Naive thymus-derived CD4-positive, alpha-beta T cell (primary cell): ENCODE measurements around the gene TMEM63B. TPM values are rescaled to one million over a fixed set of nuclear protein-coding genes. Genes with fewer than 3 reads are reported as not detected.
"Not testable (repeated sequence)": the region's sequence is repeated elsewhere in the genome, so short reads cannot be mapped to it uniquely, and the experiment has no call there.

Experiments
- ATAC-seq: fragments of 150-1000 bp; cut with Tn5 transposase; 2 replicates; pipeline ENCODE4 v1.10.0; 2021; ENCODE audit warnings: mild to moderate bottlenecking, moderate library complexity
- CTCF ChIA-PET: fragments of 350-600 bp; sonication (Branson Sonifier 250); formaldehyde crosslinking; loops from one replicate; lab custom pipeline; 2021; ENCODE audit warnings: antibody characterized with exemption; lab: Charles Lee
- POLR2A ChIA-PET: fragments of 350-600 bp; sonication (Branson Sonifier 250); formaldehyde crosslinking; loops from one replicate; lab custom pipeline; 2021; ENCODE audit warnings: antibody characterized with exemption, inconsistent platforms; lab: Charles Lee
- DNase-seq, 9 donors: peaks; one replicate each; pipeline versions ENCODE4 v3.0.0 to v3.0.0-alpha.2; 2020 to 2022; ENCODE audit warnings: mixed read lengths in 1 of 9
- H3K27ac ChIP-seq: one replicate; pipeline ENCODE4 v1.7.0; 2013; ENCODE audit warnings: mild to moderate bottlenecking, low read depth, low read length, moderate library complexity
- H3K27me3 ChIP-seq, 2 donors: one replicate each; pipeline ENCODE4 v1.7.0; 2013; ENCODE audit warnings: low read length in 2 of 2, mild to moderate bottlenecking in 2 of 2, moderate library complexity in 2 of 2; ENCODE audit not compliant: control insufficient read depth in 2 of 2, insufficient read depth in 2 of 2
- H3K36me3 ChIP-seq, 3 experiments: 1 replicate in 2 of 3; 2 replicates in 1 of 3; pipeline ENCODE4 v1.7.0; 2013; ENCODE audit warnings: low read length in 3 of 3, mild to moderate bottlenecking in 3 of 3, moderate library complexity in 1 of 3; ENCODE audit not compliant: insufficient read depth in 3 of 3, control insufficient read depth in 2 of 3
- H3K4me1 ChIP-seq, 2 donors: one replicate each; pipeline ENCODE4 v1.7.0; 2013; ENCODE audit warnings: low read length in 2 of 2, mild to moderate bottlenecking in 2 of 2, moderate library complexity in 1 of 2; ENCODE audit not compliant: control insufficient read depth in 2 of 2, insufficient read depth in 2 of 2
- H3K4me3 ChIP-seq: 2 replicates; pipeline ENCODE4 v1.7.0; 2013; ENCODE audit warnings: mild to moderate bottlenecking, low read length
- H3K9me3 ChIP-seq, 3 experiments: 1 replicate in 2 of 3; 2 replicates in 1 of 3; pipeline ENCODE4 v1.7.0; 2013; ENCODE audit warnings: low read length in 3 of 3; ENCODE audit not compliant: control insufficient read depth in 2 of 3
- H3K27ac Mint-ChIP-seq, 9 donors: one replicate each; pipeline ENCODE4 v1.8.0; 2020 to 2022; ENCODE audit warnings: mixed read lengths in 9 of 9, mild to moderate bottlenecking in 8 of 9, moderate library complexity in 5 of 9, inconsistent platforms in 2 of 9
- H3K27me3 Mint-ChIP-seq, 5 donors: one replicate each; pipeline ENCODE4 v1.8.0; 2021 to 2022; ENCODE audit warnings: mixed read lengths in 5 of 5, mild to moderate bottlenecking in 1 of 5
- H3K36me3 Mint-ChIP-seq, 5 donors: one replicate each; pipeline ENCODE4 v1.8.0; 2020 to 2022; ENCODE audit warnings: mixed read lengths in 5 of 5, mild to moderate bottlenecking in 3 of 5, inconsistent platforms in 1 of 5
- H3K4me1 Mint-ChIP-seq, 7 donors: one replicate each; pipeline ENCODE4 v1.8.0; 2020 to 2022; ENCODE audit warnings: mixed read lengths in 7 of 7, mild to moderate bottlenecking in 3 of 7, inconsistent platforms in 1 of 7
- H3K4me3 Mint-ChIP-seq, 10 donors: one replicate each; pipeline ENCODE4 v1.8.0; 2020 to 2022; ENCODE audit warnings: mild to moderate bottlenecking in 10 of 10, mixed read lengths in 10 of 10, moderate library complexity in 6 of 10, inconsistent platforms in 2 of 10
- H3K9me3 Mint-ChIP-seq, 11 donors: one replicate each; pipeline ENCODE4 v1.8.0; 2020 to 2022; ENCODE audit warnings: mixed read lengths in 11 of 11, mild to moderate bottlenecking in 4 of 11, inconsistent platforms in 1 of 11, moderate library complexity in 1 of 11
- intact Hi-C, 2 donors: fragments of 100-400 bp; cut with micrococcal nuclease; formaldehyde crosslinking; loops; one replicate each; pipeline ENCODE4 v1.15.1; 2023
- polyA plus RNA-seq, 2 donors: library from polyadenylated mRNA; unstranded; fragments of 300-500 nt; fragmentation: Illumina TruSeq; gene quantifications; one replicate each; pipeline ENCODE4 v1.2.3, GENCODE V29; 2021
- total RNA-seq, 6 experiments: library from RNA in 5 of 6; stranded (reverse) in 5 of 6; gene quantifications; 1 replicate in 5 of 6; 2 replicates in 1 of 6; pipeline ENCODE4 v1.2.3 and lab custom pipeline; 2021 to 2026

TMEM63B gene
- total and polyA plus RNA-seq, 7 experiments from 2014 or later = 0.18 to 21.4 (median 16.2) TPM

DNA sequence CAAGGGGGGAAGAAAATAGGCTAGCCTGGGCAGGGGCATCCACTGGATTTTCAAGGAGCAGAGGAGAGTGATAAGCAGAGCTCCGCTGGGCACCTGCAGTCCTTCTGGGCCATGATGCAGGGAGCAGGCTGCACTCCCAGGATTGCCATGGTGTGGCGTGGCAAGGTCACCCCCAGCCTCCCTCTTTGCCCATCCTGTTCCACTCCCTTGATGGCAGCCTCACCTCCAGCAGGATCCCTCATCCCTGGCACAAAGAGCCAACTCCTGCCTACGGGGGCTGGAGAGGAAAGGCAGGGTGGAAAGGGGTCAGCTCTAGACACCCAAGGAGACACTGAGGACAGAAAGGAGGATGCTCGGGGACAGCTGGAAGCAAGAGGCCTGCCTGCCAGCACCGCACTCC is 67.0 kb downstream of the TMEM63B start:
- no peaks in the 10 kb centered on the region for H3K9me3 ChIP-seq
- Mint-ChIP-seq H3K9me3 (no peaks in the 10 kb centered on the region), H3K27ac (no peak overlapping the region), H3K4me3 (no peak overlapping the region), H3K36me3 (no peaks in the 10 kb centered on the region), H3K4me1 (peaks cover 0 to 10% (median 0%) of the 10 kb centered on the region in 7 donors), H3K27me3 (peaks cover 0 to 16% (median 9%) of the 10 kb centered on the region in 5 donors)
- intact Hi-C loops = no loop called here
- no peak for ATAC-seq
- H3K4me3 ChIP-seq = no peak overlapping the region
- H3K4me1 ChIP-seq = no peaks in the 10 kb centered on the region
- ChIA-PET CTCF (no interaction called here), POLR2A (no interaction called here)
- no peaks in the 10 kb centered on the region for H3K27me3 ChIP-seq
- H3K27ac ChIP-seq = no peak overlapping the region
- DNase-seq = no peak
- H3K36me3 ChIP-seq = no peaks in the 10 kb centered on the region

DNA sequence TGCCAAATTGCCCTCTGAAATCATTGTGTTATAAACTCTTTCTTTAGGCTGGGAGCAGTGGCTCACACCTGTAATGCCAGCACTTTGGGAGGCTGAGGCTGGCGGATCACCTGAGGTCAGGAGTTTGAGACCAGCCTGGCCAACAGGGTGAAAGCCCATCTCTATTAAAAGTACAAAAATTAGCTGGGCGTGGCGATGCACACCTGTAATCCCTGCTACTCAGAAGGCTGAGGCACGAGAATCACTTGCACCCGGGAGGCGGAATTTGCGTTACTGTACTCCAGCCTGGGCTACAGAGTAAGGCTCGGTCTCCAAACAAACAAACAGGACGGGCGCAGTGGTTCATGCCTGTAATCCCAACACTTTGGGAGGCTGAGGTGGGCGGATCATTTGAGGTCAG is 69.0 kb downstream of the TMEM63B start:
- H3K36me3 ChIP-seq, H3K4me3 ChIP-seq, H3K4me1 ChIP-seq, H3K9me3 Mint-ChIP-seq, H3K27me3 ChIP-seq, intact Hi-C loops, ATAC-seq, H3K27ac Mint-ChIP-seq, POLR2A ChIA-PET, H3K27ac ChIP-seq, DNase-seq, H3K9me3 ChIP-seq, CTCF ChIA-PET, H3K36me3 Mint-ChIP-seq, H3K4me3 Mint-ChIP-seq: not testable (repeated sequence)
- H3K27me3 Mint-ChIP-seq = peaks cover 0 to 20% (median 9%) of the 10 kb centered on the region in 5 donors
- H3K4me1 Mint-ChIP-seq = peaks cover 0 to 10% (median 0%) of the 10 kb centered on the region in 7 donors

DNA sequence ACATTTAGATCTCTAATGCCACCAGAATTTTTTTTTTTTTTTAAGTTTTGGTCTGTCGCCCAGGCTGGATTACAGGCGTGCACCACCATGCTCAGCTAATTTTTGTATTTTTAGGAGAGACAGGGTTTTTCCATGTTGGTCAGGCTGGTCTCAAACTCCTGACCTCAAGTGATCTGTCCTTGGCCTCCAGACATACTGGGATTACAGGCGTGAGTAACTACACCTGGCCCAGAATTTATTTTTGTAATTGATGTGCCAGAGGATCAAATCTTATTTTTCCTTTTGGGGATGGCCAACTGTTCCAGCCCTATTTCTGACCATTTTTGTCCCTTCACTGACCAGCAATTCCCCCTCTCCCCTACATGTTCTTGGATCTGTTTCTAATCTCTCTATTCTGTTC is 71.3 kb downstream of the TMEM63B start:
- no peaks in the 10 kb centered on the region for H3K4me1 ChIP-seq
- no peaks in the 10 kb centered on the region for H3K27me3 ChIP-seq
- Mint-ChIP-seq H3K27me3 (peaks cover 0 to 16% (median 4%) of the 10 kb centered on the region in 5 donors), H3K9me3 (no peaks in the 10 kb centered on the region), H3K27ac (no peak overlapping the region), H3K4me3 (no peak overlapping the region), H3K36me3 (no peaks in the 10 kb centered on the region), H3K4me1 (no peaks in the 10 kb centered on the region)
- no peak for ATAC-seq
- intact Hi-C loops = no loop called here
- ChIA-PET POLR2A (no interaction called here), CTCF (no interaction called here)
- H3K4me3 ChIP-seq = no peak overlapping the region
- no peak overlapping the region for H3K27ac ChIP-seq
- H3K36me3 ChIP-seq = no peaks in the 10 kb centered on the region
- no peaks in the 10 kb centered on the region for H3K9me3 ChIP-seq
- DNase-seq = no peak

DNA sequence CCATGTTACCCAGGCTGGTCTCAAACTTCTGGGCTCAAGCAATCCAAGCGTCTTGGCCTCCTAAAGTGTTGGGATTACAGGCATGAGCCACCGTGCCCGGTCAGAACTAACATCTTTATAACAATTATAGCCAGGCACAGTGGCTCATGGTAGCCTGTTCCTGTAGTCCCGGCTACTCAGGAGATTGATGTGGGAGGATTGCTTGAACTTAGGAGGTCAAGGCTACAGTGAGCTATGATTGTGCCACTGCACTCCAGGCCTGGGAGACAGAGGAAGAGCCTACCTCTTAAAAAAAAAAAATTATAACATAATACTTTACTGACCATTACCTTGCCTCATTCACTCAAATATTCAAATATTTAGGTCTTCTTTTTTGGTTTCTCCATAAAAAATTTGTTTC is 72.5 kb downstream of the TMEM63B start:
- DNase-seq = no peak
- ChIA-PET CTCF (no interaction called here), POLR2A (no interaction called here)
- no peaks in the 10 kb centered on the region for H3K4me1 ChIP-seq
- Mint-ChIP-seq H3K27ac (no peak overlapping the region), H3K36me3 (no peaks in the 10 kb centered on the region), H3K9me3 (no peaks in the 10 kb centered on the region), H3K4me1 (no peaks in the 10 kb centered on the region), H3K4me3 (no peak overlapping the region), H3K27me3 (peaks cover 0 to 15% (median 4%) of the 10 kb centered on the region in 5 donors)
- no peaks in the 10 kb centered on the region for H3K9me3 ChIP-seq
- ATAC-seq = no peak
- no peaks in the 10 kb centered on the region for H3K36me3 ChIP-seq
- no peaks in the 10 kb centered on the region for H3K27me3 ChIP-seq
- no peak overlapping the region for H3K27ac ChIP-seq
- H3K4me3 ChIP-seq = no peak overlapping the region
- intact Hi-C loops = no loop called here

DNA sequence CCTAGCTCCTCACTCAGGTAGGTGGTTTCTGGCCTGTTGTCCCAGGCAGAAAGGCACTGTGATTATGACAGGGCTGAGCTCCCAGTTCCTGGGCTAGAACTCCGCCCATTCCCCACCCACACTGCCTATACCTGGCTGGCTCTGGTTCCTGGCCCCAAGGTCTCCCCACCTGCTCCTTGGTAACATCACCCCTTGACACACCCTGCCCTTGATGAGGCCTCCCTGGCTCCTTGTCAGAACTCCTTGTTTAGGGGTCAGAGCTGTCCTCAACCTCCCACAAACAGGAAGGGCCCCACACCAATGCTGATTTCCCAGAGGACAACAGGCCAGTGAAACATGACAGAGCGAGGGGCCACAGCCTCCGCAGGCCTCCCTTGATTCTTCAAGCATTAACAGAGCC is 73.8 kb downstream of the TMEM63B start:
- Mint-ChIP-seq H3K4me3 (no peak overlapping the region), H3K4me1 (no peaks in the 10 kb centered on the region), H3K9me3 (no peaks in the 10 kb centered on the region), H3K27ac (no peak overlapping the region), H3K36me3 (no peaks in the 10 kb centered on the region), H3K27me3 (peaks cover 0 to 13% (median 4%) of the 10 kb centered on the region in 5 donors)
- intact Hi-C loops = no loop called here
- no peaks in the 10 kb centered on the region for H3K36me3 ChIP-seq
- no peak overlapping the region for H3K27ac ChIP-seq
- no peaks in the 10 kb centered on the region for H3K4me1 ChIP-seq
- H3K4me3 ChIP-seq = no peak overlapping the region
- H3K9me3 ChIP-seq = no peaks in the 10 kb centered on the region
- H3K27me3 ChIP-seq = no peaks in the 10 kb centered on the region
- ChIA-PET CTCF (no interaction called here), POLR2A (no interaction called here)
- ATAC-seq = no peak
- no peak for DNase-seq

DNA sequence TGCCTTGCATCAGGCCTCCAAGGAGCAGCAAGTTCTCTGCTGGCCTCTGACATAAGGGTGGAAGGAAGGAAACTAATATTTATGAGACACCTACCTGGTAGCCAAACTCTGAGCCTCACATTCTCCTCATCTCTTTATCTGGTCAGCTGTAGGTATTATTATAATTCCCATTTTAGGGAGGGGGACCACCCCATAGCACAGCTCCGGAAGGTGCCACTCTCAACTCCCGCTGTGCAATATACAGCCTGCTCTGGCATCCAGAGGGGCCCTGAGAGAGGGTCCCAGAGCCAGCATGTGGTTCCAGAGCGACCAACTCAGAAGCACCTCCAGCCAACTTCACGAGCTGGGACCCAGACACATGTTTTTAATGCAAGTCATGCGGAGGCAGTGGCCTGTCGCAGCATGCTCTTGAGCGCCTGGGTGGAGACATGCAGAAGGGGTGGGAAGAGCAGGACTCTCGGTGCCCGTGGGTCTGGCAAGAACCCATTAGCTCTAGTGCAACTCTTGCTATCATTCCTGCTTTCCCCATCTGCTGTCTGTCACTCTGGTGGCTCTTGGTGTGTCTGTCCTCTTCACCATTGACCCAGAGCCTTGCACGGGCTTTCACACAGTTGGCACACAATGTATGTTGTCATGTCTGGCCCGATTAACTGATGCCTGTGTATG is 74.4 kb downstream of the TMEM63B start:
- H3K4me3 ChIP-seq = no peak overlapping the region
- H3K27me3 Mint-ChIP-seq = peaks cover 0 to 17% (median 5%) of the 10 kb centered on the region in 5 donors
- H3K36me3 Mint-ChIP-seq = no peaks in the 10 kb centered on the region
- DNase-seq (no peak), ATAC-seq (no peak)
- H3K27me3 ChIP-seq = no peaks in the 10 kb centered on the region
- ChIA-PET CTCF (no interaction called here), POLR2A (no interaction called here)
- H3K4me1 Mint-ChIP-seq = peaks cover 0 to 2% (median 0%) of the 10 kb centered on the region in 7 donors
- H3K27ac Mint-ChIP-seq = no peak overlapping the region
- no peaks in the 10 kb centered on the region for H3K36me3 ChIP-seq
- H3K9me3 Mint-ChIP-seq = no peaks in the 10 kb centered on the region
- intact Hi-C loops = no loop called here
- no peaks in the 10 kb centered on the region for H3K4me1 ChIP-seq
- no peak overlapping the region for H3K27ac ChIP-seq
- no peaks in the 10 kb centered on the region for H3K9me3 ChIP-seq
- no peak overlapping the region for H3K4me3 Mint-ChIP-seq

DNA sequence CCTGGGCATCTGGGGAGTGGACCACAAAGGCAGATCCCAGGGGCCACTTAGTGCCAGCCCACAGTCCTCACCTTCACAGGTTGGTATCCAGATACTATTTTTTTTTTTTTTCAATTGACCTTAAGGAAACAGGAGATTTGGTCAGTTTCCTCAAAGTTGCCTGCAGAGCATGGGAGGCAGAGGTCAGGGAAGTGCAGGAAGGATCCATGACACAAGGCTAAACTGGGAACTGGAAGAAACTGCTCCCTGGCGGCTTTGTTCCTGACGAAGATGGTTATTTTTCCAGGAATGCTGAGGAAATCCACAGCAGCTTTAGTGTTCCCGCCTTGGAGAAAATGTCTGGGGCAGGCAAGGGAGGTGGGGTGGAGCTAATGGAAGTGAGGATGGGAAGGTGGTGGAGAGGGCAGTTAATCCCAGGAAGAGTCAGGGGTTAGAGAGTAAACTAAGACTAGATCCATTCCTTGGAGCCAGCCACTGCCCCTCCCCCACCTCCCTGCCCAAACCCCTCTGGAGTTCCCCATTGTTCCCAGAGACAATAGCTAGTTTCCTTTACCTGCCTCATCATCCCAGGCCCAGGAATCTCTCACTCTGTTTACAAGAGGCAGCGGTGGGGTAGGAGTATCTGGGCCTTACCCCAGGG is 75.1 kb downstream of the TMEM63B start:
- Histone ChIP-seq H3K36me3 (no peaks in the 10 kb centered on the region), H3K4me1 (no peaks in the 10 kb centered on the region), H3K4me3 (no peak overlapping the region), H3K9me3 (no peaks in the 10 kb centered on the region), H3K27me3 (no peaks in the 10 kb centered on the region), H3K27ac (no peak overlapping the region)
- ATAC-seq (no peak), DNase-seq (no peak)
- H3K4me1 Mint-ChIP-seq = peaks cover 0 to 2% (median 0%) of the 10 kb centered on the region in 7 donors
- H3K36me3 Mint-ChIP-seq = no peaks in the 10 kb centered on the region
- H3K27ac Mint-ChIP-seq = peak overlapping the region in 1 of 9 donors; percentile 62
- no peak overlapping the region for H3K4me3 Mint-ChIP-seq
- CTCF ChIA-PET = no interaction called here
- peaks cover 0 to 17% (median 5%) of the 10 kb centered on the region in 5 donors for H3K27me3 Mint-ChIP-seq
- H3K9me3 Mint-ChIP-seq = no peaks in the 10 kb centered on the region
- POLR2A ChIA-PET = no interaction called here
- intact Hi-C loops = no loop called here
